B cell (primary cell): ENCODE results near the gene UBE2J2. TPM values are rescaled to one million over a fixed set of nuclear protein-coding genes. Genes with fewer than 3 reads are reported as not detected.

Experiments used
- ATAC-seq: fragments of 200-7000 bp; cut with Tn5 transposase; one replicate; pipeline ENCODE4 v1.10.0; 2021; ENCODE audit warnings: low read depth, mild to moderate bottlenecking, moderate number of reproducible peaks, moderate library complexity
- CTCF ChIA-PET: fragments of 350-600 bp; sonication (Branson Sonifier 250); formaldehyde crosslinking; loops from one replicate; lab custom pipeline; 2021; ENCODE audit warnings: antibody characterized with exemption, inconsistent platforms; lab: Charles Lee
- POLR2A ChIA-PET: fragments of 350-600 bp; sonication (Branson Sonifier 250); formaldehyde crosslinking; loops from one replicate; lab custom pipeline; 2021; ENCODE audit warnings: antibody characterized with exemption; lab: Charles Lee
- DNase-seq: peaks from one replicate; pipeline ENCODE4 v3.0.0; 2013
- H2AFZ ChIP-seq: 2 replicates; pipeline ENCODE4 v1.6.1; 2012; ENCODE audit warnings: mild to moderate bottlenecking, low read depth, low read length; ENCODE audit not compliant: insufficient read depth, poor library complexity, severe bottlenecking
- H3K27ac ChIP-seq, 2 donors: 1 replicate in 1 of 2; 2 replicates in 1 of 2; pipeline ENCODE4 v1.5.1; 2012 to 2013; ENCODE audit warnings: low read length in 2 of 2, mild to moderate bottlenecking in 2 of 2, moderate library complexity in 1 of 2
- H3K27me3 ChIP-seq, 4 experiments: fragments of 200-600 bp in 1 of 4; sonication (generic) in 1 of 4; replicated peaks in 1 of 4; 1 replicate in 2 of 4; 2 replicates in 2 of 4; pipeline versions ENCODE4 v1.6.1 to v1.7.0; 2013 to 2016; ENCODE audit warnings: low read length in 3 of 4, mild to moderate bottlenecking in 2 of 4, mixed read lengths in 1 of 4, moderate library complexity in 1 of 4; ENCODE audit not compliant: insufficient read depth in 4 of 4, control insufficient read depth in 3 of 4; ENCODE audit errors: control extremely low read depth in 1 of 4
- H3K36me3 ChIP-seq, 2 experiments: replicated peaks in 1 of 2; 1 replicate in 1 of 2; 2 replicates in 1 of 2; pipeline versions ENCODE4 v1.6.1 to v1.7.1; 2013; ENCODE audit warnings: low read length in 1 of 2; ENCODE audit not compliant: insufficient read depth in 2 of 2, control insufficient read depth in 1 of 2; ENCODE audit errors: control extremely low read depth in 1 of 2, extremely low read depth in 1 of 2
- H3K4me1 ChIP-seq, 2 donors: fragments of 200-600 bp in 1 of 2; sonication (generic) in 1 of 2; 1 replicate in 1 of 2; 2 replicates in 1 of 2; pipeline versions ENCODE4 v1.5.1 to v1.6.1; 2013 to 2017; ENCODE audit warnings: low read length in 2 of 2; ENCODE audit not compliant: control insufficient read depth in 2 of 2, insufficient read depth in 2 of 2
- H3K4me2 ChIP-seq: replicated peaks from 2 replicates; pipeline ENCODE3; 2012; ENCODE audit warnings: mild to moderate bottlenecking, low read depth, low read length; ENCODE audit not compliant: poor library complexity, severe bottlenecking
- H3K4me3 ChIP-seq, 5 experiments: fragments of 200-600 bp in 1 of 5; sonication (generic) in 1 of 5; 1 replicate in 3 of 5; 2 replicates in 2 of 5; pipeline versions ENCODE4 v1.5.1 to v1.7.0; 2011 to 2016; ENCODE audit warnings: low read length in 4 of 5, mild to moderate bottlenecking in 4 of 5, low read depth in 2 of 5, control low read depth in 1 of 5, moderate library complexity in 1 of 5; ENCODE audit not compliant: insufficient read depth in 1 of 5; ENCODE audit errors: control extremely low read depth in 1 of 5, extremely low read depth in 1 of 5
- H3K79me2 ChIP-seq: fragments of 200-600 bp; sonication (generic); one replicate; pipeline ENCODE4 v1.6.0; 2016; ENCODE audit warnings: low read length; ENCODE audit not compliant: control insufficient read depth, insufficient read depth
- H3K9ac ChIP-seq: fragments of 200-600 bp; sonication (generic); 2 replicates; pipeline ENCODE4 v1.6.1; 2017; ENCODE audit warnings: mild to moderate bottlenecking, low read length, moderate library complexity
- H3K9me3 ChIP-seq, 3 donors: one replicate each; pipeline versions ENCODE4 v1.6.1 to v1.7.1; 2013; ENCODE audit warnings: low read length in 2 of 3; ENCODE audit not compliant: control insufficient read depth in 2 of 3, insufficient read depth in 1 of 3; ENCODE audit errors: control extremely low read depth in 1 of 3
- H4K20me1 ChIP-seq: 2 replicates; pipeline ENCODE4 v1.6.0; 2012; ENCODE audit warnings: mild to moderate bottlenecking, low read length; ENCODE audit not compliant: insufficient read depth, control insufficient read depth, poor library complexity, severe bottlenecking
- H3K27ac Mint-ChIP-seq: one replicate; pipeline ENCODE4 v1.8.0; 2021; ENCODE audit warnings: mixed read lengths
- H3K27me3 Mint-ChIP-seq: one replicate; pipeline ENCODE4 v1.8.0; 2021; ENCODE audit warnings: mixed read lengths
- H3K4me1 Mint-ChIP-seq: one replicate; pipeline ENCODE4 v1.8.0; 2021; ENCODE audit warnings: mixed read lengths
- H3K4me3 Mint-ChIP-seq: one replicate; pipeline ENCODE4 v1.8.0; 2021; ENCODE audit warnings: mixed read lengths
- H3K9me3 Mint-ChIP-seq: one replicate; pipeline ENCODE4 v1.8.0; 2022; ENCODE audit warnings: mixed read lengths; ENCODE audit not compliant: insufficient read depth
- CTCF ChIP-seq: fragments of 200-600 bp; IDR thresholded peaks from one replicate; pipeline ENCODE4 v1.8.0; 2022; ENCODE audit warnings: antibody characterized with exemption, mild to moderate bottlenecking
- EZH2 ChIP-seq: IDR thresholded peaks from 2 replicates; pipeline ENCODE4 v1.6.1; 2012; ENCODE audit warnings: borderline replicate concordance, low read depth, mild to moderate bottlenecking, moderate library complexity, low read length; ENCODE audit not compliant: insufficient read depth, poor library complexity, severe bottlenecking
- WGBS: methylation state at CpG from one replicate; pipeline ENCODE4 v1.1.5; 2013; ENCODE audit warnings: missing lambda C conversion rate; ENCODE audit not compliant: insufficient coverage; 5-methylcytosine and 5-hydroxymethylcytosine counted together
- intact Hi-C: fragments of 100-400 bp; cut with micrococcal nuclease; formaldehyde crosslinking; loops from one replicate; pipeline ENCODE4 v1.10.0; 2022
- polyA plus RNA-seq: library from polyadenylated mRNA; depleted of rRNA; stranded (reverse); fragments of >200 nt; gene quantifications from 2 replicates; pipeline ENCODE4 v1.2.3, GENCODE V29; 2012
- total RNA-seq, 2 donors: library from RNA; stranded (reverse); fragments of 120-200 nt in 1 of 2; gene quantifications; 1 replicate in 1 of 2; 2 replicates in 1 of 2; pipeline versions ENCODE4 v1.2.3 to v1.2.4, GENCODE V29; 2013 to 2022

Gene UBE2J2
- total and polyA plus RNA-seq, 2 donors (not counting 1 experiment from before 2014, with no cell fraction given): 40.1 to 115 TPM

- ChIA-PET CTCF (no interaction called here), POLR2A (no interaction called here)
- Histone ChIP-seq H3K4me2 (no peak overlapping the region), H3K27ac (no peak overlapping the region), H3K9me3 (no peaks in the 10 kb centered on the region), H4K20me1 (peaks cover 85% of the 10 kb centered on the region), H3K36me3 (peaks cover 0 to 46% of the 10 kb centered on the region in 2 experiments), H3K27me3 (no peaks in the 10 kb centered on the region), H3K79me2 (peaks cover 70% of the 10 kb centered on the region), H3K9ac (no peak overlapping the region), H2AFZ (no peak overlapping the region), H3K4me1 (peaks cover 22 to 25% of the 10 kb centered on the region in 2 donors), H3K4me3 (no peak overlapping the region)
- H3K9me3 Mint-ChIP-seq: no peaks in the 10 kb centered on the region
- DNase-seq (no peak), ATAC-seq (no peak)
- no peak for TF ChIP-seq CTCF
- no peak for TF ChIP-seq EZH2
- WGBS: 98% methylated on average over 39 of the region's 39 CpGs
- H3K4me3 Mint-ChIP-seq: no peak overlapping the region
- H3K4me1 Mint-ChIP-seq: peaks cover 31% of the 10 kb centered on the region
- intact Hi-C loops: no loop called here
- no peak overlapping the region for H3K27ac Mint-ChIP-seq
- H3K27me3 Mint-ChIP-seq: no peaks in the 10 kb centered on the region
Observed at GRCh38 chr1:1267488-1268283, 6.0 kb downstream of the UBE2J2 start.

- H3K27me3 ChIP-seq: no peaks in the 10 kb centered on the region
- no peak overlapping the region for H3K4me2 ChIP-seq
- intact Hi-C loops: no loop called here
- WGBS: 96% methylated on average over 9 of the region's 10 CpGs
- Mint-ChIP-seq H3K4me1 (peaks cover 18% of the 10 kb centered on the region), H3K9me3 (no peaks in the 10 kb centered on the region), H3K27ac (no peak overlapping the region), H3K4me3 (no peak overlapping the region), H3K27me3 (no peaks in the 10 kb centered on the region)
- no peak for ATAC-seq
- ChIA-PET POLR2A (no interaction called here), CTCF (interaction anchor here (4.5 kb wide), 1 partner anchor 143 kb away, joined by 26 read pairs; no protein-coding TSS in a partner anchor)
- no peak overlapping the region for H3K27ac ChIP-seq
- no peak for DNase-seq
- H3K4me1 ChIP-seq: peaks cover 0 to 4% of the 10 kb centered on the region in 2 donors
- H2AFZ ChIP-seq: no peak overlapping the region
- TF ChIP-seq CTCF: peak; percentile 18
- no peak for TF ChIP-seq EZH2
- H3K9me3 ChIP-seq: no peaks in the 10 kb centered on the region
- H4K20me1 ChIP-seq: peaks cover 83% of the 10 kb centered on the region
- no peak overlapping the region for H3K4me3 ChIP-seq
- no peak overlapping the region for H3K9ac ChIP-seq
- peaks cover 0 to 60% of the 10 kb centered on the region in 2 experiments for H3K36me3 ChIP-seq
- H3K79me2 ChIP-seq: peaks cover 65% of the 10 kb centered on the region
Observed at GRCh38 chr1:1264868-1265272, 8.8 kb downstream of the UBE2J2 start.
